Measurements from ENCODE around the gene JAG1.

- TF ChIP-seq CTCF (optimal IDR thresholded peaks at IDR 0.05 in 1 of 3, IDR thresholded peaks at IDR 0.05 in 1 of 3, conservative IDR thresholded peaks at IDR 0.05 in 1 of 3; ENCODE audit: extremely low read depth in 1 of 3, insufficient read depth in 2 of 3, low read length in 3 of 3) (no peak), EZH2 (IDR thresholded peaks at IDR 0.05; ENCODE audit: low read length) (no peak)
Observed at GRCh38 chr20:10699941-10700340, 26.1 kb upstream of the JAG1 start.
